ENCODE results near the gene ADAMTS16.

- no peak for TF ChIP-seq EZH2phosphoT487 (IDR thresholded peaks at IDR 0.05; ENCODE audit: unreplicated experiment)
- TF ChIP-seq CTCF (conservative IDR thresholded peaks at IDR 0.05; ENCODE audit: low read depth in 2 of 2), result no peak
- TF ChIP-seq CREB1 (CRISPR knock-in tag; IDR thresholded peaks at IDR 0.05; ENCODE audit: low read depth), result no peak
- no peak for TF ChIP-seq POLR2AphosphoS5 (IDR thresholded peaks at IDR 0.05; ENCODE audit: low read depth)
- no peak for TF ChIP-seq EZH2 (IDR thresholded peaks at IDR 0.05; ENCODE audit: low read depth, unreplicated experiment)
- no peak for TF ChIP-seq JUNB (IDR thresholded peaks at IDR 0.05; ENCODE audit: unreplicated experiment)
- TF ChIP-seq, protein P1, sequence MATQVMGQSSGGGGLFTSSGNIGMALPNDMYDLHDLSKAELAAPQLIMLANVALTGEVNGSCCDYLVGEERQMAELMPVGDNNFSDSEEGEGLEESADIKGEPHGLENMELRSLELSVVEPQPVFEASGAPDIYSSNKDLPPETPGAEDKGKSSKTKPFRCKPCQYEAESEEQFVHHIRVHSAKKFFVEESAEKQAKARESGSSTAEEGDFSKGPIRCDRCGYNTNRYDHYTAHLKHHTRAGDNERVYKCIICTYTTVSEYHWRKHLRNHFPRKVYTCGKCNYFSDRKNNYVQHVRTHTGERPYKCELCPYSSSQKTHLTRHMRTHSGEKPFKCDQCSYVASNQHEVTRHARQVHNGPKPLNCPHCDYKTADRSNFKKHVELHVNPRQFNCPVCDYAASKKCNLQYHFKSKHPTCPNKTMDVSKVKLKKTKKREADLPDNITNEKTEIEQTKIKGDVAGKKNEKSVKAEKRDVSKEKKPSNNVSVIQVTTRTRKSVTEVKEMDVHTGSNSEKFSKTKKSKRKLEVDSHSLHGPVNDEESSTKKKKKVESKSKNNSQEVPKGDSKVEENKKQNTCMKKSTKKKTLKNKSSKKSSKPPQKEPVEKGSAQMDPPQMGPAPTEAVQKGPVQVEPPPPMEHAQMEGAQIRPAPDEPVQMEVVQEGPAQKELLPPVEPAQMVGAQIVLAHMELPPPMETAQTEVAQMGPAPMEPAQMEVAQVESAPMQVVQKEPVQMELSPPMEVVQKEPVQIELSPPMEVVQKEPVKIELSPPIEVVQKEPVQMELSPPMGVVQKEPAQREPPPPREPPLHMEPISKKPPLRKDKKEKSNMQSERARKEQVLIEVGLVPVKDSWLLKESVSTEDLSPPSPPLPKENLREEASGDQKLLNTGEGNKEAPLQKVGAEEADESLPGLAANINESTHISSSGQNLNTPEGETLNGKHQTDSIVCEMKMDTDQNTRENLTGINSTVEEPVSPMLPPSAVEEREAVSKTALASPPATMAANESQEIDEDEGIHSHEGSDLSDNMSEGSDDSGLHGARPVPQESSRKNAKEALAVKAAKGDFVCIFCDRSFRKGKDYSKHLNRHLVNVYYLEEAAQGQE (IDR thresholded peaks at IDR 0.05; ENCODE audit: unreplicated experiment), result no peak
- TF ChIP-seq, protein P2, sequence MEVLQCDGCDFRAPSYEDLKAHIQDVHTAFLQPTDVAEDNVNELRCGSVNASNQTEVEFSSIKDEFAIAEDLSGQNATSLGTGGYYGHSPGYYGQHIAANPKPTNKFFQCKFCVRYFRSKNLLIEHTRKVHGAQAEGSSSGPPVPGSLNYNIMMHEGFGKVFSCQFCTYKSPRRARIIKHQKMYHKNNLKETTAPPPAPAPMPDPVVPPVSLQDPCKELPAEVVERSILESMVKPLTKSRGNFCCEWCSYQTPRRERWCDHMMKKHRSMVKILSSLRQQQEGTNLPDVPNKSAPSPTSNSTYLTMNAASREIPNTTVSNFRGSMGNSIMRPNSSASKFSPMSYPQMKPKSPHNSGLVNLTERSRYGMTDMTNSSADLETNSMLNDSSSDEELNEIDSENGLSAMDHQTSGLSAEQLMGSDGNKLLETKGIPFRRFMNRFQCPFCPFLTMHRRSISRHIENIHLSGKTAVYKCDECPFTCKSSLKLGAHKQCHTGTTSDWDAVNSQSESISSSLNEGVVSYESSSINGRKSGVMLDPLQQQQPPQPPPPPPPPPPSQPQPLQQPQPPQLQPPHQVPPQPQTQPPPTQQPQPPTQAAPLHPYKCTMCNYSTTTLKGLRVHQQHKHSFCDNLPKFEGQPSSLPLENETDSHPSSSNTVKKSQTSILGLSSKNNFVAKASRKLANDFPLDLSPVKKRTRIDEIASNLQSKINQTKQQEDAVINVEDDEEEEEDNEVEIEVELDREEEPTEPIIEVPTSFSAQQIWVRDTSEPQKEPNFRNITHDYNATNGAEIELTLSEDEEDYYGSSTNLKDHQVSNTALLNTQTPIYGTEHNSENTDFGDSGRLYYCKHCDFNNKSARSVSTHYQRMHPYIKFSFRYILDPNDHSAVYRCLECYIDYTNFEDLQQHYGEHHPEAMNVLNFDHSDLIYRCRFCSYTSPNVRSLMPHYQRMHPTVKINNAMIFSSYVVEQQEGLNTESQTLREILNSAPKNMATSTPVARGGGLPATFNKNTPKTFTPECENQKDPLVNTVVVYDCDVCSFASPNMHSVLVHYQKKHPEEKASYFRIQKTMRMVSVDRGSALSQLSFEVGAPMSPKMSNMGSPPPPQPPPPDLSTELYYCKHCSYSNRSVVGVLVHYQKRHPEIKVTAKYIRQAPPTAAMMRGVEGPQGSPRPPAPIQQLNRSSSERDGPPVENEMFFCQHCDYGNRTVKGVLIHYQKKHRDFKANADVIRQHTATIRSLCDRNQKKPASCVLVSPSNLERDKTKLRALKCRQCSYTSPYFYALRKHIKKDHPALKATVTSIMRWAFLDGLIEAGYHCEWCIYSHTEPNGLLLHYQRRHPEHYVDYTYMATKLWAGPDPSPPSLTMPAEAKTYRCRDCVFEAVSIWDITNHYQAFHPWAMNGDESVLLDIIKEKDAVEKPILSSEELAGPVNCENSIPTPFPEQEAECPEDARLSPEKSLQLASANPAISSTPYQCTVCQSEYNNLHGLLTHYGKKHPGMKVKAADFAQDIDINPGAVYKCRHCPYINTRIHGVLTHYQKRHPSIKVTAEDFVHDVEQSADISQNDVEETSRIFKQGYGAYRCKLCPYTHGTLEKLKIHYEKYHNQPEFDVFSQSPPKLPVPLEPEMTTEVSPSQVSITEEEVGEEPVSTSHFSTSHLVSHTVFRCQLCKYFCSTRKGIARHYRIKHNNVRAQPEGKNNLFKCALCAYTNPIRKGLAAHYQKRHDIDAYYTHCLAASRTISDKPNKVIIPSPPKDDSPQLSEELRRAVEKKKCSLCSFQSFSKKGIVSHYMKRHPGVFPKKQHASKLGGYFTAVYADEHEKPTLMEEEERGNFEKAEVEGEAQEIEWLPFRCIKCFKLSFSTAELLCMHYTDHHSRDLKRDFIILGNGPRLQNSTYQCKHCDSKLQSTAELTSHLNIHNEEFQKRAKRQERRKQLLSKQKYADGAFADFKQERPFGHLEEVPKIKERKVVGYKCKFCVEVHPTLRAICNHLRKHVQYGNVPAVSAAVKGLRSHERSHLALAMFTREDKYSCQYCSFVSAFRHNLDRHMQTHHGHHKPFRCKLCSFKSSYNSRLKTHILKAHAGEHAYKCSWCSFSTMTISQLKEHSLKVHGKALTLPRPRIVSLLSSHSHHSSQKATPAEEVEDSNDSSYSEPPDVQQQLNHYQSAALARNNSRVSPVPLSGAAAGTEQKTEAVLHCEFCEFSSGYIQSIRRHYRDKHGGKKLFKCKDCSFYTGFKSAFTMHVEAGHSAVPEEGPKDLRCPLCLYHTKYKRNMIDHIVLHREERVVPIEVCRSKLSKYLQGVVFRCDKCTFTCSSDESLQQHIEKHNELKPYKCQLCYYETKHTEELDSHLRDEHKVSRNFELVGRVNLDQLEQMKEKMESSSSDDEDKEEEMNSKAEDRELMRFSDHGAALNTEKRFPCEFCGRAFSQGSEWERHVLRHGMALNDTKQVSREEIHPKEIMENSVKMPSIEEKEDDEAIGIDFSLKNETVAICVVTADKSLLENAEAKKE (CRISPR knock-in tag; IDR thresholded peaks at IDR 0.05), result no peak
- no peak for TF ChIP-seq ZNF331 (CRISPR knock-in tag; IDR thresholded peaks at IDR 0.05; ENCODE audit: low read depth)
- TF ChIP-seq NANOG (IDR thresholded peaks at IDR 0.05; ENCODE audit: borderline replicate concordance), result no peak
- TF ChIP-seq ETS1 (IDR thresholded peaks at IDR 0.05), result no peak
These were observed 48.9 kb downstream of the ADAMTS16 start for GRCh38 chr5:5189051-5189430.
